BJ (cell line): Measurements from ENCODE around the gene DPH7. TPM values are rescaled to one million over a fixed set of nuclear protein-coding genes. Genes with fewer than 3 reads are reported as not detected.

Source experiments
- CTCF ChIA-PET: fragments of 350-600 bp; formaldehyde crosslinking; extraction: SDS; loops from one replicate; lab custom pipeline; 2021; ENCODE audit warnings: antibody characterized with exemption, inconsistent platforms; lab: Yijun Ruan, JAX
- POLR2A ChIA-PET: fragments of 300-600 bp; sonication (Branson Sonifier 250); formaldehyde crosslinking; extraction: SDS; loops from one replicate; lab custom pipeline; 2021; ENCODE audit warnings: antibody characterized with exemption; lab: Charles Lee
- DNase-seq: peaks from one replicate; pipeline ENCODE4 v3.0.0-alpha.2; 2011; ENCODE audit warnings: low read depth
- H3K27me3 ChIP-seq: 2 replicates; pipeline ENCODE4 v1.6.0; 2011; ENCODE audit warnings: low read length; ENCODE audit not compliant: control insufficient read depth, insufficient read depth
- H3K36me3 ChIP-seq: 2 replicates; pipeline ENCODE4 v1.5.1; 2011; ENCODE audit warnings: low read length; ENCODE audit not compliant: control insufficient read depth, insufficient read depth
- H3K4me3 ChIP-seq: 2 replicates; pipeline ENCODE4 v1.5.1; 2011; ENCODE audit warnings: low read depth, mild to moderate bottlenecking, control low read depth, low read length
- CTCF ChIP-seq: IDR thresholded peaks from 2 replicates; pipeline ENCODE4 v1.5.1; 2011; ENCODE audit warnings: low read depth, mild to moderate bottlenecking, control low read depth, inconsistent platforms, low read length, moderate library complexity; ENCODE audit not compliant: insufficient read depth
- polyA plus RNA-seq: library from polyadenylated mRNA; depleted of rRNA; stranded (reverse); fragments of >200 nt; gene quantifications from 2 replicates; pipeline ENCODE4 v1.2.3, GENCODE V29; 2011

DPH7 gene
- polyA plus RNA-seq, 1 experiment, result 29.4 TPM

- no peak for DNase-seq
- Histone ChIP-seq H3K36me3 (peaks cover 3% of the 10 kb centered on the region), H3K4me3 (no peak overlapping the region), H3K27me3 (no peaks in the 10 kb centered on the region)
- TF ChIP-seq CTCF, result no peak
- ChIA-PET POLR2A (no interaction called here), CTCF (interaction anchor here (1.4 kb wide), 1 partner anchor 14 kb away, joined by 3 read pairs; the partner anchor contains the start of gene DPH7)
Measured at GRCh38 chr9:137593176-137593575, 14.5 kb upstream of the DPH7 start.

- POLR2A ChIA-PET, result no interaction called here
- Histone ChIP-seq H3K4me3 (no peak overlapping the region), H3K36me3 (peaks cover 6% of the 10 kb centered on the region), H3K27me3 (no peaks in the 10 kb centered on the region)
- TF ChIP-seq CTCF, result no peak
- CTCF ChIA-PET, result interaction anchor here (1.4 kb wide), 1 partner anchor 14 kb away, joined by 3 read pairs; the partner anchor contains the start of gene DPH7
- DNase-seq, result no peak
Measured at GRCh38 chr9:137592767-137593166, 14.0 kb upstream of the DPH7 start.

GRCh38 chr9:137590469-137591383, 12.0 kb upstream of the DPH7 start, which contains the start of gene ZMYND19:
Gene ZMYND19 (minus strand): TSS chr9:137590512. CDS start chr9:137590263, 249 bp downstream.
- POLR2A ChIA-PET, result no interaction called here
- no peak for DNase-seq
- Histone ChIP-seq H3K27me3 (no peaks in the 10 kb centered on the region), H3K4me3 (peak within 1 kb of the TSS; percentile 86), H3K36me3 (peaks cover 17% of the 10 kb centered on the region)
- no peak for TF ChIP-seq CTCF
- CTCF ChIA-PET, result interaction anchor here (1.5 kb wide), 1 partner anchor 55 kb away, joined by 4 read pairs; no protein-coding TSS in a partner anchor

GRCh38 chr9:137590123-137590468, 11.4 kb upstream of the DPH7 start:
- peak overlapping the region; percentile 70 for H3K4me3 ChIP-seq
- H3K27me3 ChIP-seq, result no peaks in the 10 kb centered on the region
- TF ChIP-seq CTCF, result no peak
- H3K36me3 ChIP-seq, result peaks cover 19% of the 10 kb centered on the region
- no peak for DNase-seq
- ChIA-PET POLR2A (no interaction called here), CTCF (interaction anchor here (1.5 kb wide), 1 partner anchor 55 kb away, joined by 4 read pairs; no protein-coding TSS in a partner anchor)

GRCh38 chr9:137589441-137590122, 10.9 kb upstream of the DPH7 start:
- no peak for TF ChIP-seq CTCF
- CTCF ChIA-PET, result interaction anchor here (2.6 kb wide), 1 partner anchor 11 kb away, joined by 26 read pairs; the partner anchor contains the start of gene DPH7
- Histone ChIP-seq H3K4me3 (peak overlapping the region; percentile 70), H3K27me3 (no peaks in the 10 kb centered on the region), H3K36me3 (peaks cover 20% of the 10 kb centered on the region)
- no peak for DNase-seq
- POLR2A ChIA-PET, result no interaction called here
